Activated T-helper 2 cell treated with anti-CD3 and anti-CD28 coated beads, Interferon-gamma antibody, Interleukin-2, Interleukin-4, amounts not matched to agents 10 μg/mL and 5 μg/mL and 100 μg/mL, durations not matched to agents 14 hours and 24 hours and 36 hours (primary cell): ENCODE measurements around the gene PGAM2. TPM values are rescaled to one million over a fixed set of nuclear protein-coding genes. Genes with fewer than 3 reads are reported as not detected.

ENCODE experiments used
- DNase-seq: peaks from one replicate; pipeline ENCODE4 v3.0.0; 2021; ENCODE audit warnings: low spot score
- H3K27ac Mint-ChIP-seq: one replicate; pipeline ENCODE4 v1.8.0; 2021; ENCODE audit warnings: mixed read lengths
- H3K27me3 Mint-ChIP-seq: one replicate; pipeline ENCODE4 v1.8.0; 2021; ENCODE audit warnings: low read depth, mixed read lengths
- H3K36me3 Mint-ChIP-seq: one replicate; pipeline ENCODE4 v1.8.0; 2021; ENCODE audit warnings: low read depth, mixed read lengths
- H3K4me1 Mint-ChIP-seq: one replicate; pipeline ENCODE4 v1.8.0; 2021; ENCODE audit warnings: low read depth, mixed read lengths
- H3K4me3 Mint-ChIP-seq: one replicate; pipeline ENCODE4 v1.8.0; 2021; ENCODE audit warnings: low read depth, mild to moderate bottlenecking, moderate library complexity, mixed read lengths
- H3K9me3 Mint-ChIP-seq: one replicate; pipeline ENCODE4 v1.8.0; 2021; ENCODE audit warnings: mixed read lengths
- intact Hi-C: fragments of 100-400 bp; cut with micrococcal nuclease; formaldehyde crosslinking; loops from one replicate; pipeline ENCODE4 v1.15.1; 2023
- total RNA-seq: library from RNA; stranded (reverse); gene quantifications from 2 replicates; pipeline ENCODE4 v1.2.3, GENCODE V29; 2022

The PGAM2 gene
- total RNA-seq, 1 donor from 2014 or later = 0.73 TPM

GRCh38 chr7:44075296-44076075 is 10.1 kb upstream of the PGAM2 start:
- Mint-ChIP-seq H3K9me3 (no peaks in the 10 kb centered on the region), H3K36me3 (peaks cover 66% of the 10 kb centered on the region), H3K4me1 (peaks cover 14% of the 10 kb centered on the region), H3K27me3 (no peaks in the 10 kb centered on the region), H3K4me3 (no peak overlapping the region), H3K27ac (no peak overlapping the region)
- no peak for DNase-seq
- intact Hi-C loops = no loop called here

- DNase-seq = no peak
- Mint-ChIP-seq H3K27ac (no peak overlapping the region), H3K9me3 (no peaks in the 10 kb centered on the region), H3K4me3 (no peak overlapping the region), H3K27me3 (no peaks in the 10 kb centered on the region), H3K4me1 (peaks cover 11% of the 10 kb centered on the region), H3K36me3 (peaks cover 59% of the 10 kb centered on the region)
- intact Hi-C loops = no loop called here
Measured at GRCh38 chr7:44074349-44074695, 9.0 kb upstream of the PGAM2 start.

- no peak for DNase-seq
- Mint-ChIP-seq H3K9me3 (no peaks in the 10 kb centered on the region), H3K36me3 (peaks cover 55% of the 10 kb centered on the region), H3K4me3 (no peak overlapping the region), H3K27me3 (no peaks in the 10 kb centered on the region), H3K27ac (no peak overlapping the region), H3K4me1 (peaks cover 9% of the 10 kb centered on the region)
- intact Hi-C loops = no loop called here
Measured at GRCh38 chr7:44073664-44074348, 8.4 kb upstream of the PGAM2 start.

- H3K36me3 Mint-ChIP-seq = peaks cover 43% of the 10 kb centered on the region
- no peak for DNase-seq
- H3K27me3 Mint-ChIP-seq = no peaks in the 10 kb centered on the region
- H3K4me1 Mint-ChIP-seq = peaks cover 8% of the 10 kb centered on the region
- no peak overlapping the region for H3K27ac Mint-ChIP-seq
- H3K9me3 Mint-ChIP-seq = no peaks in the 10 kb centered on the region
- no peak overlapping the region for H3K4me3 Mint-ChIP-seq
- intact Hi-C loops = no loop called here
Measured at GRCh38 chr7:44072364-44073231, 7.2 kb upstream of the PGAM2 start.

- Mint-ChIP-seq H3K9me3 (no peaks in the 10 kb centered on the region), H3K27me3 (no peaks in the 10 kb centered on the region), H3K4me1 (peaks cover 7% of the 10 kb centered on the region), H3K4me3 (no peak overlapping the region), H3K36me3 (peaks cover 38% of the 10 kb centered on the region), H3K27ac (no peak overlapping the region)
- no peak for DNase-seq
- intact Hi-C loops = no loop called here
Measured at GRCh38 chr7:44071726-44072363, 6.5 kb upstream of the PGAM2 start.

- no peak for DNase-seq
- H3K4me1 Mint-ChIP-seq = peaks cover 11% of the 10 kb centered on the region
- peaks cover 15% of the 10 kb centered on the region for H3K36me3 Mint-ChIP-seq
- intact Hi-C loops = no loop called here
- no peaks in the 10 kb centered on the region for H3K27me3 Mint-ChIP-seq
- H3K27ac Mint-ChIP-seq = no peak overlapping the region
- no peaks in the 10 kb centered on the region for H3K9me3 Mint-ChIP-seq
- no peak overlapping the region for H3K4me3 Mint-ChIP-seq
Measured at GRCh38 chr7:44068054-44068453, 2.7 kb upstream of the PGAM2 start.

- H3K4me3 Mint-ChIP-seq = no peak overlapping the region
- H3K36me3 Mint-ChIP-seq = peaks cover 8% of the 10 kb centered on the region
- intact Hi-C loops = no loop called here
- no peak overlapping the region for H3K27ac Mint-ChIP-seq
- no peak for DNase-seq
- H3K9me3 Mint-ChIP-seq = no peaks in the 10 kb centered on the region
- peaks cover 11% of the 10 kb centered on the region for H3K4me1 Mint-ChIP-seq
- no peaks in the 10 kb centered on the region for H3K27me3 Mint-ChIP-seq
Measured at GRCh38 chr7:44067064-44067951, 1.9 kb upstream of the PGAM2 start.

GRCh38 chr7:44066494-44067063 is 1.2 kb upstream of the PGAM2 start:
- Mint-ChIP-seq H3K27me3 (no peaks in the 10 kb centered on the region), H3K27ac (no peak overlapping the region), H3K36me3 (peaks cover 5% of the 10 kb centered on the region), H3K4me1 (peaks cover 11% of the 10 kb centered on the region), H3K4me3 (no peak overlapping the region), H3K9me3 (no peaks in the 10 kb centered on the region)
- intact Hi-C loops = no loop called here
- no peak for DNase-seq

- H3K27ac Mint-ChIP-seq = no peak overlapping the region
Measured at GRCh38 chr7:44066111-44066460, 719 bp upstream of the PGAM2 start.

GRCh38 chr7:44064791-44065430 is 456 bp downstream of the PGAM2 start:
- H3K4me3 Mint-ChIP-seq = no peak overlapping the region
- no peak for DNase-seq
- H3K36me3 Mint-ChIP-seq = peaks cover 14% of the 10 kb centered on the region
- intact Hi-C loops = no loop called here
- no peaks in the 10 kb centered on the region for H3K9me3 Mint-ChIP-seq
- no peaks in the 10 kb centered on the region for H3K27me3 Mint-ChIP-seq
- no peak overlapping the region for H3K27ac Mint-ChIP-seq
- H3K4me1 Mint-ChIP-seq = peaks cover 11% of the 10 kb centered on the region

More at GRCh38 chr7:44066111-44066460, 719 bp upstream of the PGAM2 start:
- intact Hi-C loops = no loop called here
- Mint-ChIP-seq H3K36me3 (peaks cover 9% of the 10 kb centered on the region), H3K4me1 (peaks cover 11% of the 10 kb centered on the region), H3K27me3 (no peaks in the 10 kb centered on the region), H3K9me3 (no peaks in the 10 kb centered on the region), H3K4me3 (no peak overlapping the region)
- DNase-seq = no peak

GRCh38 chr7:44063894-44064651 is 1.3 kb downstream of the PGAM2 start:
- Mint-ChIP-seq H3K27me3 (no peaks in the 10 kb centered on the region), H3K9me3 (no peaks in the 10 kb centered on the region), H3K4me1 (peaks cover 11% of the 10 kb centered on the region), H3K4me3 (no peak overlapping the region), H3K27ac (no peak overlapping the region), H3K36me3 (peaks cover 22% of the 10 kb centered on the region)
- no peak for DNase-seq
- intact Hi-C loops = no loop called here
